Spleen (tissue), 7 donors: Measurements from ENCODE around the gene WAS.

Source experiments
- POLR2A ChIP-seq, 3 donors: fragments of 450-650 bp; IDR thresholded peaks; one replicate each; pipeline ENCODE4 v1.5.1; 2017; ENCODE audit warnings: antibody characterized with exemption in 3 of 3, mild to moderate bottlenecking in 1 of 3
- POLR2AphosphoS5 ChIP-seq, 3 donors: sonication (generic); formaldehyde crosslinking; IDR thresholded peaks; one replicate each; pipeline ENCODE4 v1.5.1; 2017; ENCODE audit warnings: antibody characterized with exemption in 3 of 3
- TF ChIP-seq, protein P1 (sequence below), 11 experiments: fragments of 200-600 bp in 7 of 11; fragments of 450-650 bp in 4 of 11; sonication (generic) in 4 of 11; IDR thresholded peaks in 8 of 11; conservative IDR thresholded peaks in 3 of 11; 1 replicate in 7 of 11; 2 replicates in 4 of 11; pipeline versions ENCODE4 v1.4.0 to v1.8.0; 2016 to 2021; ENCODE audit warnings: antibody characterized with exemption in 11 of 11, inconsistent platforms in 4 of 11, mild to moderate bottlenecking in 1 of 11
- donor health status: DM: no; HTN: no; CAD: no; lungs with moderate emphysema.
- donor health status: DM: no; HTN: no; CAD: no.
- donor health status: DM: no; HTN: no; CAD: no.

DNA sequence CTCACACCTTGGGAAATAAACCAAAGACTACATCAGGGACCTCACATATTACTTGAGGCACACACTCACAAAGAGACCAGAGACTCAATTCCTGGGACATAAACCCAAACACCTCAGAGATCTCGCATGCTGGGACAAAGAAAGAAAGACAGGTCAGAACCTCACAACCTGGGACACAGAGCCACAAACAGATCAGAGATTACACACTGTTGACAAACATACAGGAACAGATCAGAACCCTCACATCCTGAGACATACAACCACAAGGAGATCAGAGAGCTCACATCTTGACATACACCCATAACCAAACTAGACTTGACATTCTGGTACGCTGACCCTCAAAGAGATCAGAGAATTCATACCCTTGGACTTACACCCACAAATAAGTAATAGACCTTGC, 30.2 kb downstream of the WAS start:
- TF ChIP-seq, protein P1, sequence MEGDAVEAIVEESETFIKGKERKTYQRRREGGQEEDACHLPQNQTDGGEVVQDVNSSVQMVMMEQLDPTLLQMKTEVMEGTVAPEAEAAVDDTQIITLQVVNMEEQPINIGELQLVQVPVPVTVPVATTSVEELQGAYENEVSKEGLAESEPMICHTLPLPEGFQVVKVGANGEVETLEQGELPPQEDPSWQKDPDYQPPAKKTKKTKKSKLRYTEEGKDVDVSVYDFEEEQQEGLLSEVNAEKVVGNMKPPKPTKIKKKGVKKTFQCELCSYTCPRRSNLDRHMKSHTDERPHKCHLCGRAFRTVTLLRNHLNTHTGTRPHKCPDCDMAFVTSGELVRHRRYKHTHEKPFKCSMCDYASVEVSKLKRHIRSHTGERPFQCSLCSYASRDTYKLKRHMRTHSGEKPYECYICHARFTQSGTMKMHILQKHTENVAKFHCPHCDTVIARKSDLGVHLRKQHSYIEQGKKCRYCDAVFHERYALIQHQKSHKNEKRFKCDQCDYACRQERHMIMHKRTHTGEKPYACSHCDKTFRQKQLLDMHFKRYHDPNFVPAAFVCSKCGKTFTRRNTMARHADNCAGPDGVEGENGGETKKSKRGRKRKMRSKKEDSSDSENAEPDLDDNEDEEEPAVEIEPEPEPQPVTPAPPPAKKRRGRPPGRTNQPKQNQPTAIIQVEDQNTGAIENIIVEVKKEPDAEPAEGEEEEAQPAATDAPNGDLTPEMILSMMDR (IDR thresholded peaks at IDR 0.05 in 8 of 11, conservative IDR thresholded peaks at IDR 0.05 in 3 of 11), result no peak
- TF ChIP-seq POLR2AphosphoS5 (IDR thresholded peaks at IDR 0.05), result no peak
- no peak for TF ChIP-seq POLR2A (IDR thresholded peaks at IDR 0.05)
